GM19351 (cell line): ENCODE data around the gene FBLN1.
"Not testable (repeated sequence)": the region's sequence is repeated elsewhere in the genome, so short reads cannot be mapped to it uniquely, and the experiment has no call there.

Experiments used
- ATAC-seq: cut with Tn5 transposase; IDR thresholded peaks from one replicate; pipeline ENCODE4 v1.9.1; 2021; ENCODE audit warnings: mild to moderate bottlenecking, moderate library complexity; ENCODE audit not compliant: unreplicated experiment

Gene FBLN1

DNA sequence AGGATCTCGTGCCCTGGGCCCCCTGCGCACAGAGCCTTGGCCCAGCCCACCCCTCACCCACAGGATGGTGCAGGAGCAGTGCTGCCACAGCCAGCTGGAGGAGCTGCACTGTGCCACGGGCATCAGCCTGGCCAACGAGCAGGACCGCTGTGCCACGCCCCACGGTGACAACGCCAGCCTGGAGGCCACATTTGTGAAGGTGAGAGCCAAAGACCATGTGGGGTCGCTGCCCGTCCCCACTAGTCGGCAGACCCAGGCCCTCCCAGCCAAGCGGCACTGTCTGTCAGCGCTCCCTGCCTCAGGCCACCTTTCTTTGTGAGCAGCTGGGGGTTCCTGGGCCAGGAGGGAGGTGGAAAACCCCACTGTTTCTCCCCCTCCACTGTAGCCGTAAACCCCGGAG, 22.8 kb downstream of the FBLN1 start:
- ATAC-seq, result no peak

DNA sequence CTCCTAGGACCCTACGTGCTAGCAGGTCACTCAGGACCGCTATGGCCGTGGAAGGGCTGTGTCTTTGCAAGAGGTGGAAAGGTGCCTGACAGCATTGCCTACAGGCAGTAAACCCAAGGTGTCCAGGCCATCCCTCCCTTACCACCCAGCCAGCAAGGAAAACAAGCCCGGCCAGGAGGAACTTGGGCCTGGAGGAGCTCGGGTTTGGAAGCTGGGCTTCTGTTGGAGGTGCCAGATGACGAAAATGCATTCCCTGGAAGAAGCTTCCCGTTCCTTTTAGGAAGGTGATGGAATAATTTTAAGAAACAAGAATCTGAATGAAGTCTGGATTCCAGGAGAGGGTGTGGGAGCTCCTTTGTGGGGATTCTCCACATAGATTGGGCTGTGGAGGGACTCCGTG, 23.6 kb downstream of the FBLN1 start:
- no peak for ATAC-seq

DNA sequence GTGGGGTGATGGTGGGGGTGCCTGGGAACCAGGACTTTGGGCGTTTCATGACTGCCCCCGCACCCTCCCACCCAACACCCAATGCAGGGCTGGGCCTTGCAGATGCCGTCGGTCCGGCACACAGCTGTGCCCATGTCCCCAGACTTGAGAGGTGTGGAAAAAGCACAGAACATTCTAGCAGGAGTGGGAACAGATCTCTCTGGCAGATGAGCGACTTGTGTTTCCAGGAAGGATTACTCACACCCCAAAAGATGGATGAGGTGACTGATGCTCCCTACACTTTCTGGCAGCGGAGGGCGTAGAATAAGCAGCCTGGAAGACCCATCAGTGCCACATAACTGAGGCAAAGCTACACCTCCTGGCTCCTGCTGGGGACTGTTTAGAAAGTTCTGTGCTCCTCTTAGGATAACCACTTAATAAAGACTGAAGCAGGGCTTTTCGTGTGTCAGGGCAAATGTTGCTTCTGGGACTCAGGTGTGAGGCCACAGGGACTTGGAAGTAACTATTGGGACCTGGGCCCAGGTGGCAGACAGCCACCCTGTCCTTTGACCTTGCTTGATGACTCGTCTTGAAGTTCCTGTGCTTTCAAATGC, 24.2 kb downstream of the FBLN1 start:
- ATAC-seq, result no peak

- ATAC-seq, result no peak
These were observed 24.8 kb downstream of the FBLN1 start for GRCh38 chr22:45527456-45527855.

DNA sequence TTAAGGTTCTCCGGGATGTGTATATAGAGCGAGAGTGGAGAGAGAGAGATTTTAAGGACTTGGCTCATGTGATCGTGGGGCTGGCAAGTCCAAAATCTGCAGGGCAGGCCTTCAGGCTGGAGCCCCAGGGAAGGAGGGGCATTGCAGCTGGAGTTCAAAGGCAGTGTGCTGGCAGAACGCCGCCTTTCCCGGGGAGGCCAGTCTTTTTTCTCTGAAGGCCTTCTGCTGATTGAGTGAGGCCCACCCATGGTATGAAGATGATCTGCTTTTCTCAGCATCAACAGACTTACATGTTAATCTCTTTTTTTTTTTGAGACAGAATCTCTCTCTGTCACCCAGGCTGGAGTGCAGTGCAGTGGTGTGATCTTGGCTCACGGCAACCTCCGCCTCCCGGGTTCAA, 25.4 kb downstream of the FBLN1 start:
- ATAC-seq, result no peak

DNA sequence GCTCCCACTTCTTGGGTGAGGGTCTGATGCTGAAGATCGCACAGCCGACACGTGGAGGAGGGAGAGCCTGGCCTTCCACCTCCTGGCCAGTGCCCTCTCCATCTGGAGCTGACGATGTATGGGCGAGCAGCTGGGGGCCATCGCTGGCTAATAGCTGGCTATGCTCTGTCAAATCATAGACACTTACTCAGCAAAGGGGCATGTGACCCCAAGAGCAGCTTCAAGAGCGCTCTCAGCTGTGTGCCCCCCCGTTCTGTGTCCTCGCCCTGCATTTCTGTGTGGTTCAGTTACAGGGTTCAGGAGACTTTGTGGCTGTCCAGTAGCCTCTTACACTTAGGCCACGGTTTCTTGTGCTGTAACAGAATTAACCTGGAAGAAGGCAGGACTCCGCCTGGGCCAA, 26.4 kb downstream of the FBLN1 start:
- ATAC-seq, result no peak

DNA sequence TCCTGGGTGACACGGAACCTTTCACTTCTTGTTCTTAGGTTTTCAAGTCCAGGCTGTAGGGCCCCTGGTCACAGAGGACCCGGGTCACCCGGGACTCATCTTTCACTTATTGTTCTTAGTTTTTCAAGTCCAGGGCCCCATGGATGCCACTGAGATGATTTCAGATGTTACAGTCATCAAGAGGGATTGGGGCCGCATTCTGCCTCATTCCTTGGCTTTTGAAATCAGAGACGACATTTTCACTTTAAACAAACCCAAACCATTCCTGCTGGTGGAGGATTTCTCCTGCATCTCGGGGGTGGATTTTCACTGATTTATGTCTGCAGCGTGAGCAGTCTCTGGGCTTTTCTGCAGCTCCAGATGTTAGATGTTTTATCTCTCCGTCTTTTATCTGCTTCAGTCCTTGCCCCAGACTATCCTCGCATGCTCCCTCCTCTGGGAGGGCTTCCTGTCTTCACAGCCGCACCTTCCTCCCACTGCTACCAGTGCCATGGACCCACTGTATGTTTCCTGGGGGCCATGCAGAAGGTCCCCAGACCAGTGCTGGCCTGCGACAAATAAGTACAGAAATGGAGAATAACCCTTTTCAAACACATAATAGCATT, 27.4 kb downstream of the FBLN1 start:
- ATAC-seq, result no peak

DNA sequence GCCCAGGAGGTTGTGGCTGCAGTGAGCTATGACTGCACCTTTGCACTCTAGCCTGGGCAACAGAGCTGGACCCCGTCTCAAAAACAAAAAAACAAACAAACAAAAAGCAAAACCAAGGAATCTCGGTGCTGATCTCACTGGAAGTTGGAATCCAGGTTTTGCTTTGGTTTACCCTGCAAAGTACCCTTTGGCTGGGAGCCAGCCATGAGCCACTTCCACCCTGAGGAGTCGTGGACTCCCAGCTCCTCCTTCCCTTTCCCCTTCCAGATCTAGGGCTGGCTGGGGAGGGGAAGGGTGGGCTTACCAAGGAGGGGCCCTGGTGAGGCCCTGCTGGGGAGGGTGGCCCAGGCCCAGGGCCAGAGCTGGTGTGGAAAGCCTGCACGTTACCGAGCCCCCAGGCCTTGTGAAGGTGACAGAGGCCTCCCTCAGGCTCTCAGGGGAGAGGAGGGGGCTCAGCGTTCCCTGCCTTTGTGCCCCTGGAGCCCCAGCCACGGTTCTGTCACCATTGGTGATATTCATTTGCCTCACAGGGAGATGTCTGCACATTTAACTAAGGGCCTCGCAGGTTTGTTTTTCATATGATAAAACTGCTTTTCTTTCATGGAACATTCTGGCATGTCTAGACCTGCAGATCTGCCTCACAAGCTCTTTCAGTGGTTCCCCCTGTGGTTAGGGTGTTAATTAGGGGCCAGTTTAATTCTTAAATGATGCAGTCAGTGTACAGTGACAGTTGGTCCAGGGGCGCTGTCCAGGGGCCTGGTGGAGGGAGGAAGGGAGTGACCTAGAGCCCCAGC, 29.0 kb downstream of the FBLN1 start:
- ATAC-seq, result no peak

- ATAC-seq, result no peak
These were observed 29.6 kb downstream of the FBLN1 start for GRCh38 chr22:45532235-45532631.

- no peak for ATAC-seq
These were observed 31.0 kb downstream of the FBLN1 start for GRCh38 chr22:45533703-45534102.

DNA sequence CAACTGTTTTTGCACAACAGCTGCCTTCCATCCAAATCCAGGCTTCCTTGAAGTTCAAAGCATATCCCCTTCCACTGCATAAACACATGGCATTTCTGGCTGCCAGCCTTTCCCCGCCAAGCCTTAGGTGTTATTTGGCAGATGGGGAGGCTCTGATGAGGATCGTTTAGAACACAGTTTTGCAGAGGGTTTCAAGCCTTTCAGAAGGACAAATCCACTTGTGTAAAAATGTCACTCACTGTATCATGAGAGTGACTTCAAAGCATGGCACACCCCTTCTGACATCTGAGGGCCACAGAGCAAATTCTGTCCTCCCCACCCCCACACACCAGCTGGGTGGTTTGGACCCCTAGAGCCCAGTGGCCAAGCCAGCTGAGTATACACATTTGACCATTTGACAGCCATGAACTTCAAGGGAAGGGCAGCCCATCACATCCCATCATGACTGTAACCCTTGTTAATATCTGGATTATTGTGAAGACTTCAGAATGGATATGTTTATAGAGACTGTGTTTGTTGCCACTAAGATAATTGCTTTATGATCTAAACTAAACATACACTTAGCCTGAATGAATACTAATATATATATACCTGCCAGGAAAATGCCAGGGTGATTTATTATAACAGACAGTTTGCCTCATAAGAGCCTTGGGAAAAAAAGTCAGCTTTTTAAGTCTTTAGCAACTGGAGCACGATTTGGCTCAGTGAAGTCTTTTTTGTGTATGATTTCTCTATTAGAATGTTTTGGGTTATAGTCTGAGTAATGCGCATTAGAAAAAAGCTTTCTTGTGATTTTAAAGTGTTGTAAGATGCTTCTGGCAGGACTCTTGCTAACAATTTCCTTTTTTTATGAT, 31.9 kb downstream of the FBLN1 start:
- no peak for ATAC-seq

DNA sequence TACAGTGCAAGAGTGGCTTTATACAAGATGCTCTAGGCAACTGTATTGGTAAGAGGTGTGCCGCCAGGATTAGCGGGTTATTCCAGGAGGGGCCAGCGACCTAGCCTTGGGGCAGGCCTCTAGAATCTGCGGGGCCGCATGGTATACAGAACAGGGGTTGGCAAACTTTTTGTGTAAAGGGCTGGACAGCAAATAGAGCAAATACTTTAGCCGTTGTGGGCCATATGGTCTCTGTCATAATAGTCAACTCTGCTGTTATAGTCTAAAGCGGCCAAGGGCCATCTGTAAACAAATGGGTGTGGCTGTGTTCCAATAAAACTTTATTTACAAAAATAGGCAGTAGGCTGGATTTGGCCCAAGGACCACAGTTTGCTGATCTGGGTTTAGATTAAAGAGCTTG, 32.6 kb downstream of the FBLN1 start:
- ATAC-seq, result no peak

GRCh38 chr22:45535835-45536234, 33.2 kb downstream of the FBLN1 start:
- ATAC-seq, result not testable (repeated sequence)

GRCh38 chr22:45537734-45538181, 35.1 kb downstream of the FBLN1 start:
- no peak for ATAC-seq

DNA sequence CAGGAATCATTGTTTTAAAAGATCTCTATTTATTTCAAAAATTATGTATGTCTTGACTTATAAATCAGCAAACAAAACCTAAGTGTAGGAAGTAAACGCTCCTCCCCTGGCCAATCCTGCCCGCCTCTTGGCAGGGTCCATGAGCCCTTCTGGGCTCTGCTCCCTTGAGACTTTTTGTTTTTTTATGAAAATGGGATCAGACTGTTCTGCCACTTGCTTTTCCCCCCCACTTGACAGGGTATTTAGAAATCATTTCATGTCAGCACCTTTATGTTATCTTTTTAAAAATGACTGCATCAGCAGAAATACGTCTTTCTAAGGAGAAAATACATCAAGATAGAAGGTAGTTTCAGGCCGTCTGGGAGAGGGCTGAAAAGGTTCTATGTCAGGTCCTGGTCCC, 35.6 kb downstream of the FBLN1 start:
- ATAC-seq, result no peak

- ATAC-seq, result no peak
These were observed 37.4 kb downstream of the FBLN1 start for GRCh38 chr22:45540122-45540521.

DNA sequence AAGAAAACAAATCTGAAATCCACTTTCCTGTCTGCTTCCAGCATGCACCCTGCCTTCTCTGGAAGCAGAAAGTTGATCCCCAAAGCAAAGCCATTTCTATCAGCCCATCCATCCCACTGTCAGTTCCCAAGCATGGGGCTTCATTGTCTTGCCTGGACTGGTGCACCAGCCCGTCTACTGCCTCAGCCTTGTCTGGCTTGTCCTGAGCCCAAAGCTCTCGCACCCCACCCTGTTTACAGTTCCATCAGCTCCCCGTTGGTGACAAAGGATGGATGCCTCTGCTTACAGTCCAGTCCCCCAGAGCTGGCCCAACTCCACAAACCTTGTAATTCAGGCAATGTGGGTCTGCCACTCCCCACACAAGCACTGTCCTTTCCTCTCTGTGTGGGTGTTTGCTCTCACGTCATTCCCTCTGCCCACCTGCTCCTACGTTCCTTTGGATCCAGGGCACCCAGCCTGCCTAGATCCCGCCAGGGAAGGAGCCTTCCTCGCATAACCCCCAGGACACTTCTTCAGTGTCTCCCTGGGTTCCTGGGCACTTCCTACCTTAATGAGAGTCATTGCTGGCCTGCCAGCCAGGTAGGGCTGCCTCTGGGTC, 38.8 kb downstream of the FBLN1 start:
- no peak for ATAC-seq

- ATAC-seq, result no peak
These were observed 39.4 kb downstream of the FBLN1 start for GRCh38 chr22:45542001-45542520.

- ATAC-seq, result not testable (repeated sequence)
These were observed 40.1 kb downstream of the FBLN1 start for GRCh38 chr22:45542736-45543135.

DNA sequence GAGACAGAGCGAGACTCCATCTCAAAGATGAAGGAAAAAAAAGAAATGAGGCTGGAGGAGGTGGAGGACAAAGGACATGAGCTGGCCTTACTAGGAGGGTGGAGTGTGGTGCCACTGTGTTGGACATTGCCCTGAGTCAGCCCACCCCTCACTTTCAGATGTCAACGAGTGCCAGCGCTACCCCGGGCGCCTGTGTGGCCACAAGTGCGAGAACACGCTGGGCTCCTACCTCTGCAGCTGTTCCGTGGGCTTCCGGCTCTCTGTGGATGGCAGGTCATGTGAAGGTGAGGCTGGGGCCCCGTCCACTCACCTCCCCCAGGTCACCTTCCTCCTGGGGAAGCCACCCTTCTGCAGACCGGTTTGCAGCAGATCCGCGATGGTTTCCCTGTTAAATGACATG, 40.6 kb downstream of the FBLN1 start:
- no peak for ATAC-seq
